GM12878 (cell line): ENCODE results near the gene XRN2. TPM values are rescaled to one million over a fixed set of nuclear protein-coding genes. Genes with fewer than 3 reads are reported as not detected.

ENCODE experiments used
- ATAC-seq: fragments of 200-7000 bp; cut with Tn5 transposase; 3 replicates; pipeline ENCODE4 v1.9.1; 2020; ENCODE audit warnings: mild to moderate bottlenecking, moderate library complexity
- BruUV-seq: library from RNA; stranded (reverse); fragments of 400-500 nt; replicated peaks from 2 replicates; lab custom pipeline; 2021; lab: Mats Ljungman, UMichigan
- CTCF ChIA-PET: fragments of 300-600 bp; sonication (Branson Sonifier 250); formaldehyde crosslinking; extraction: SDS; loops from one replicate; lab custom pipeline; 2021; ENCODE audit warnings: inconsistent platforms; lab: Yijun Ruan, JAX
- POLR2A ChIA-PET: fragments of 350-600 bp; formaldehyde crosslinking; extraction: SDS; loops from one replicate; lab custom pipeline; 2021; ENCODE audit warnings: inconsistent platforms; lab: Charles Lee
- RAD21 ChIA-PET: fragments of 300-600 bp; sonication (Branson Sonifier 250); formaldehyde crosslinking; loops from one replicate; lab custom pipeline; 2023; ENCODE audit warnings: antibody characterized with exemption; ENCODE audit not compliant: unreplicated experiment; lab: Charles Lee
- SMC1A ChIA-PET: fragments of 300-600 bp; sonication (Branson Sonifier 250); formaldehyde crosslinking; loops from one replicate; lab custom pipeline; 2023; ENCODE audit not compliant: unreplicated experiment, uncharacterized antibody; lab: Charles Lee
- DNase-seq: peaks from one replicate; pipeline ENCODE4 v3.0.0-alpha.2; 2011; ENCODE audit warnings: low read depth, low spot score
- FAIRE-seq: peaks from 3 replicates; lab custom pipeline; 2011; peaks lifted over from hg19 to GRCh38; lab: Jason Lieb, UNC
- H2AFZ ChIP-seq: 2 replicates; pipeline ENCODE4 v1.6.0; 2011; ENCODE audit warnings: low read depth, low read length, control low read depth; ENCODE audit not compliant: control insufficient read depth
- H3K27ac ChIP-seq: 2 replicates; pipeline ENCODE4 v1.5.1; 2011; ENCODE audit warnings: control low read depth; ENCODE audit not compliant: control insufficient read depth, insufficient read depth
- H3K27me3 ChIP-seq, 2 experiments: replicated peaks in 1 of 2; 2 replicates each; pipeline versions ENCODE4 v1.6.0 to v1.6.1; 2011; ENCODE audit warnings: low read length in 1 of 2; ENCODE audit not compliant: control insufficient read depth in 2 of 2, insufficient read depth in 2 of 2
- H3K36me3 ChIP-seq, 2 experiments: 2 replicates each; pipeline ENCODE4 v1.5.1; 2011; ENCODE audit warnings: low read length in 1 of 2; ENCODE audit not compliant: control insufficient read depth in 2 of 2, insufficient read depth in 2 of 2
- H3K4me1 ChIP-seq: 2 replicates; pipeline ENCODE4 v1.6.1; 2011; ENCODE audit warnings: mild to moderate bottlenecking, low read length, moderate library complexity, mixed read lengths; ENCODE audit not compliant: control insufficient read depth, insufficient read depth
- H3K4me2 ChIP-seq: 2 replicates; pipeline ENCODE4 v1.6.0; 2011; ENCODE audit warnings: control low read depth; ENCODE audit not compliant: control insufficient read depth, insufficient read depth
- H3K4me3 ChIP-seq: fragments of 200-600 bp; sonication (generic); 2 replicates; pipeline ENCODE4 v1.5.1; 2016
- H3K79me2 ChIP-seq: 2 replicates; pipeline ENCODE4 v1.6.0; 2011; ENCODE audit warnings: low read length; ENCODE audit not compliant: control insufficient read depth, insufficient read depth
- H3K9ac ChIP-seq: 2 replicates; pipeline ENCODE4 v1.8.0; 2011; ENCODE audit warnings: low read length, control low read depth, mixed read lengths; ENCODE audit not compliant: control insufficient read depth, insufficient read depth
- H3K9me3 ChIP-seq: replicated peaks from 3 replicates; pipeline ENCODE4 v1.5.1; 2011; ENCODE audit warnings: mild to moderate bottlenecking, low read length; ENCODE audit not compliant: control insufficient read depth, insufficient read depth
- H4K20me1 ChIP-seq: 2 replicates; pipeline ENCODE4 v1.6.0; 2011; ENCODE audit not compliant: control insufficient read depth, insufficient read depth
- CREB1 ChIP-seq: IDR thresholded peaks from 2 replicates; pipeline ENCODE4 v1.6.1; 2012; ENCODE audit warnings: low read depth, mild to moderate bottlenecking, inconsistent platforms
- DPF2 ChIP-seq: fragments of 450-650 bp; IDR thresholded peaks from 2 replicates; pipeline ENCODE4 v1.6.1; 2017; ENCODE audit warnings: mild to moderate bottlenecking
- EP300 ChIP-seq, 2 experiments: fragments of 150-350 bp in 1 of 2; IDR thresholded peaks; 2 replicates each; pipeline ENCODE4 v1.6.1; 2011 to 2012; ENCODE audit warnings: low read depth in 2 of 2, low read length in 2 of 2, borderline replicate concordance in 1 of 2, improper control_type of control experiment in 1 of 2, inconsistent platforms in 1 of 2; ENCODE audit not compliant: control insufficient read depth in 1 of 2
- HCFC1 ChIP-seq: fragments of 150-350 bp; IDR thresholded peaks from 2 replicates; pipeline ENCODE4 v1.6.1; 2014; ENCODE audit warnings: low read length
- LARP7 ChIP-seq: fragments of 450-650 bp; IDR thresholded peaks from 2 replicates; pipeline ENCODE4 v1.6.1; 2017; ENCODE audit warnings: mild to moderate bottlenecking
- RBBP5 ChIP-seq: fragments of 200-600 bp; sonication (generic); conservative IDR thresholded peaks from 2 replicates; pipeline ENCODE4 v1.6.1; 2016
- YY1 ChIP-seq: IDR thresholded peaks from 2 replicates; pipeline ENCODE4 v1.6.1; 2011; ENCODE audit warnings: low read depth, mild to moderate bottlenecking, low read length
- ZNF274 ChIP-seq: IDR thresholded peaks from one replicate; pipeline ENCODE4 v1.8.0; 2011; ENCODE audit not compliant: insufficient read length, insufficient read depth
- WGBS: methylation state at CpG from one replicate; pipeline ENCODE4 v1.1.6; 2016; ENCODE audit warnings: low lambda C conversion rate; ENCODE audit not compliant: insufficient replicate concordance, insufficient coverage; ENCODE audit errors: missing lambda C conversion rate; 5-methylcytosine and 5-hydroxymethylcytosine counted together
- in situ Hi-C: fragments of 300-500 bp; cut with MboI; formaldehyde crosslinking; loops from 9 replicates; pipeline ENCODE4 v1.14.3; 2018; ENCODE audit warnings: mixed read lengths
- intact Hi-C: fragments of 100-400 bp; cut with micrococcal nuclease; formaldehyde crosslinking; loops from one replicate; pipeline ENCODE4 v1.14.2; 2022; ENCODE audit not compliant: unreplicated experiment
- polyA plus RNA-seq, 11 experiments: library from polyadenylated mRNA; depleted of rRNA in 4 of 11; unstranded in 6 of 11; stranded (reverse) in 5 of 11; fragments of >200 nt; fragmentation: Nextera tagmentation in 4 of 11; fragmentation: Illumina TruSeq in 1 of 11; extraction: Ambion mirVana in 4 of 11; extraction: Trizol in 1 of 11; gene quantifications; 1 replicate in 1 of 11; 2 replicates in 10 of 11; pipeline versions ENCODE4 v1.2.1 to v1.2.3, GENCODE V29; 2011 to 2016; ENCODE audit warnings: inconsistent platforms in 2 of 11, missing spikeins in 2 of 11, low read depth in 1 of 11
- total RNA-seq, 4 experiments: library from RNA; depleted of rRNA in 3 of 4; stranded (reverse); fragments of >200 nt in 3 of 4; fragmentation: Illumina TruSeq in 1 of 4; extraction: Trizol in 1 of 4; gene quantifications; 2 replicates each; pipeline versions ENCODE4 v1.2.1 to v1.2.3, GENCODE V29; 2013 to 2021
- TF ChIP-seq, protein P1 (sequence below), 3 experiments: IDR thresholded peaks in 2 of 3; conservative IDR thresholded peaks in 1 of 3; 2 replicates each; pipeline ENCODE4 v1.5.1; 2011; ENCODE audit warnings: low read depth in 3 of 3, low read length in 3 of 3, mild to moderate bottlenecking in 3 of 3, control low read depth in 2 of 3, moderate library complexity in 2 of 3, inconsistent platforms in 1 of 3, mixed read lengths in 1 of 3; ENCODE audit not compliant: control insufficient read depth in 2 of 3, insufficient read depth in 1 of 3; ENCODE audit errors: extremely low read depth in 1 of 3
- TF ChIP-seq, protein P2 (sequence below): fragments of 450-650 bp; IDR thresholded peaks from 2 replicates; pipeline ENCODE4 v1.6.1; 2016; ENCODE audit warnings: mild to moderate bottlenecking
- TF ChIP-seq, protein P3 (sequence below): fragments of 450-650 bp; IDR thresholded peaks from 2 replicates; pipeline ENCODE4 v1.6.1; 2017; ENCODE audit warnings: antibody characterized with exemption, mild to moderate bottlenecking, moderate library complexity
- TF ChIP-seq, protein P4 (sequence below): fragments of 450-650 bp; IDR thresholded peaks from 2 replicates; pipeline ENCODE4 v1.6.1; 2017; ENCODE audit warnings: mild to moderate bottlenecking

The XRN2 gene
- total and polyA plus RNA-seq, 10 of the 15 experiments (the other 5 are each of a cell fraction or from before 2014, with no cell fraction given): 59.7 to 97.8 (median 75.6) TPM

DNA sequence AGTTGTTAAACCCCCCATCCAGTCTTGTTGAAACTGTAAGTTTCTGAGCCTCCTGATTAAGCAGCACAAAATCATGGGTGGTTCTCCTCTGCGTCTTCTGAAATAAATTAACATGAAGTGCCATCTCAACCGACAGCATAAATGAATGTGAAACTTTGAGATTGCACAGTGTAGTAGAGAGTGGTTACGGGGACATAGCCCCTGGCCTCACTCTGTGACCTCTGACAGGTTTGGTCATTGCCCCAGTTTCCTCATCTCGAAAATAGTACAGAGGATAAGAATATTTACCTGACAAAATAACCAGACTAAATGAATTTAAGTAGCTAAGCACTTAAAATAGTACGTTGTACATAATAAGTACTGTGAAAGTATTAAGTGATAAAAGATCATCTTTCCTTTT is 75.1 kb downstream of the XRN2 start (continued):
- TF ChIP-seq, protein P1, sequence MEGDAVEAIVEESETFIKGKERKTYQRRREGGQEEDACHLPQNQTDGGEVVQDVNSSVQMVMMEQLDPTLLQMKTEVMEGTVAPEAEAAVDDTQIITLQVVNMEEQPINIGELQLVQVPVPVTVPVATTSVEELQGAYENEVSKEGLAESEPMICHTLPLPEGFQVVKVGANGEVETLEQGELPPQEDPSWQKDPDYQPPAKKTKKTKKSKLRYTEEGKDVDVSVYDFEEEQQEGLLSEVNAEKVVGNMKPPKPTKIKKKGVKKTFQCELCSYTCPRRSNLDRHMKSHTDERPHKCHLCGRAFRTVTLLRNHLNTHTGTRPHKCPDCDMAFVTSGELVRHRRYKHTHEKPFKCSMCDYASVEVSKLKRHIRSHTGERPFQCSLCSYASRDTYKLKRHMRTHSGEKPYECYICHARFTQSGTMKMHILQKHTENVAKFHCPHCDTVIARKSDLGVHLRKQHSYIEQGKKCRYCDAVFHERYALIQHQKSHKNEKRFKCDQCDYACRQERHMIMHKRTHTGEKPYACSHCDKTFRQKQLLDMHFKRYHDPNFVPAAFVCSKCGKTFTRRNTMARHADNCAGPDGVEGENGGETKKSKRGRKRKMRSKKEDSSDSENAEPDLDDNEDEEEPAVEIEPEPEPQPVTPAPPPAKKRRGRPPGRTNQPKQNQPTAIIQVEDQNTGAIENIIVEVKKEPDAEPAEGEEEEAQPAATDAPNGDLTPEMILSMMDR (IDR thresholded peaks at IDR 0.05 in 2 of 3, conservative IDR thresholded peaks at IDR 0.05 in 1 of 3; ENCODE audit: control insufficient read depth in 2 of 3, extremely low read depth in 1 of 3, insufficient read depth in 1 of 3, low read depth in 3 of 3, low read length in 3 of 3): no peak

DNA sequence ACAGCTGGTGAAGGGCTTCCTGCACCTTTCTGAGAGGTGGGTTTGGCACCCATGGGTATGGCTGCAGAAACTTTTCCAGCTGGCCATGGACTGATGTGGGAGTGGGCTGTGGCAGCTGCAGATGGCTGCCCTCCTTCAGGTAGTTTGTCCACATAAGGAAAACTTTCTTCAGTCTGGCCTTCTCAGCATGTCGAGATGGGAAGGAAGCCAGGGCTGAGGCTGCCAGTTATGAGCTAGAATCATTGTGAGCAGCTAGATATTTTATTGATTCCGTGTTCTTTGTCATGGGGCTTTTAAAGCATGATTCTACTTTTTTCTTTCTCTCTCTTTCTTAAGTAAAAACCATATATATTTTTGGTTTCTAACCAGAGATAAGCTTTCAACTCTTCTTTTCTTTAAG is 77.6 kb downstream of the XRN2 start:
- no peak overlapping the region for H3K27ac ChIP-seq
- H4K20me1 ChIP-seq: no peaks in the 10 kb centered on the region
- H3K9ac ChIP-seq: no peak overlapping the region
- H3K79me2 ChIP-seq: no peaks in the 10 kb centered on the region
- POLR2A ChIA-PET: no interaction called here
- no peak overlapping the region for H2AFZ ChIP-seq
- BruUV-seq: no TSS peak
- RAD21 ChIA-PET: no interaction called here
- FAIRE-seq (no peak), DNase-seq (no peak), ATAC-seq (no peak)
- in situ Hi-C loops: no loop called here
- H3K4me1 ChIP-seq: no peaks in the 10 kb centered on the region
- H3K9me3 ChIP-seq: no peaks in the 10 kb centered on the region
- intact Hi-C loops: no loop called here
- H3K4me3 ChIP-seq: no peak overlapping the region
- no peak overlapping the region for H3K4me2 ChIP-seq
- SMC1A ChIA-PET: interaction anchor here (0.9 kb wide), 1 partner anchor 10 kb away, joined by 4 read pairs; no protein-coding TSS in a partner anchor
- H3K27me3 ChIP-seq: no peaks in the 10 kb centered on the region
- 94% methylated on average over 2 of the region's 2 CpGs for WGBS
- CTCF ChIA-PET: interaction anchor here (1.2 to 2.1 kb wide), 3 partner anchors 21 to 145 kb away, joined by 3 to 6 read pairs (median 3); no protein-coding TSS in a partner anchor
- peaks cover 0 to 12% of the 10 kb centered on the region in 2 experiments for H3K36me3 ChIP-seq
- TF ChIP-seq, protein P1 (IDR thresholded peaks at IDR 0.05 in 2 of 3, conservative IDR thresholded peaks at IDR 0.05 in 1 of 3; ENCODE audit: control insufficient read depth in 2 of 3, extremely low read depth in 1 of 3, insufficient read depth in 1 of 3, low read depth in 3 of 3, low read length in 3 of 3): no peak
- TF ChIP-seq, protein P2, sequence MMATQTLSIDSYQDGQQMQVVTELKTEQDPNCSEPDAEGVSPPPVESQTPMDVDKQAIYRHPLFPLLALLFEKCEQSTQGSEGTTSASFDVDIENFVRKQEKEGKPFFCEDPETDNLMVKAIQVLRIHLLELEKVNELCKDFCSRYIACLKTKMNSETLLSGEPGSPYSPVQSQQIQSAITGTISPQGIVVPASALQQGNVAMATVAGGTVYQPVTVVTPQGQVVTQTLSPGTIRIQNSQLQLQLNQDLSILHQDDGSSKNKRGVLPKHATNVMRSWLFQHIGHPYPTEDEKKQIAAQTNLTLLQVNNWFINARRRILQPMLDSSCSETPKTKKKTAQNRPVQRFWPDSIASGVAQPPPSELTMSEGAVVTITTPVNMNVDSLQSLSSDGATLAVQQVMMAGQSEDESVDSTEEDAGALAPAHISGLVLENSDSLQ: no peak
- TF ChIP-seq LARP7 (no peak), ZNF274 (no peak), EP300 (IDR thresholded peaks at IDR 0.05; ENCODE audit: borderline replicate concordance in 1 of 2, control insufficient read depth in 1 of 2, low read depth in 2 of 2, low read length in 2 of 2) (no peak), DPF2 (no peak), HCFC1 (no peak), RBBP5 (no peak), YY1 (no peak), CREB1 (no peak)
- TF ChIP-seq, protein P3, sequence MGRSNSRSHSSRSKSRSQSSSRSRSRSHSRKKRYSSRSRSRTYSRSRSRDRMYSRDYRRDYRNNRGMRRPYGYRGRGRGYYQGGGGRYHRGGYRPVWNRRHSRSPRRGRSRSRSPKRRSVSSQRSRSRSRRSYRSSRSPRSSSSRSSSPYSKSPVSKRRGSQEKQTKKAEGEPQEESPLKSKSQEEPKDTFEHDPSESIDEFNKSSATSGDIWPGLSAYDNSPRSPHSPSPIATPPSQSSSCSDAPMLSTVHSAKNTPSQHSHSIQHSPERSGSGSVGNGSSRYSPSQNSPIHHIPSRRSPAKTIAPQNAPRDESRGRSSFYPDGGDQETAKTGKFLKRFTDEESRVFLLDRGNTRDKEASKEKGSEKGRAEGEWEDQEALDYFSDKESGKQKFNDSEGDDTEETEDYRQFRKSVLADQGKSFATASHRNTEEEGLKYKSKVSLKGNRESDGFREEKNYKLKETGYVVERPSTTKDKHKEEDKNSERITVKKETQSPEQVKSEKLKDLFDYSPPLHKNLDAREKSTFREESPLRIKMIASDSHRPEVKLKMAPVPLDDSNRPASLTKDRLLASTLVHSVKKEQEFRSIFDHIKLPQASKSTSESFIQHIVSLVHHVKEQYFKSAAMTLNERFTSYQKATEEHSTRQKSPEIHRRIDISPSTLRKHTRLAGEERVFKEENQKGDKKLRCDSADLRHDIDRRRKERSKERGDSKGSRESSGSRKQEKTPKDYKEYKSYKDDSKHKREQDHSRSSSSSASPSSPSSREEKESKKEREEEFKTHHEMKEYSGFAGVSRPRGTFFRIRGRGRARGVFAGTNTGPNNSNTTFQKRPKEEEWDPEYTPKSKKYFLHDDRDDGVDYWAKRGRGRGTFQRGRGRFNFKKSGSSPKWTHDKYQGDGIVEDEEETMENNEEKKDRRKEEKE: no peak
- TF ChIP-seq, protein P4, sequence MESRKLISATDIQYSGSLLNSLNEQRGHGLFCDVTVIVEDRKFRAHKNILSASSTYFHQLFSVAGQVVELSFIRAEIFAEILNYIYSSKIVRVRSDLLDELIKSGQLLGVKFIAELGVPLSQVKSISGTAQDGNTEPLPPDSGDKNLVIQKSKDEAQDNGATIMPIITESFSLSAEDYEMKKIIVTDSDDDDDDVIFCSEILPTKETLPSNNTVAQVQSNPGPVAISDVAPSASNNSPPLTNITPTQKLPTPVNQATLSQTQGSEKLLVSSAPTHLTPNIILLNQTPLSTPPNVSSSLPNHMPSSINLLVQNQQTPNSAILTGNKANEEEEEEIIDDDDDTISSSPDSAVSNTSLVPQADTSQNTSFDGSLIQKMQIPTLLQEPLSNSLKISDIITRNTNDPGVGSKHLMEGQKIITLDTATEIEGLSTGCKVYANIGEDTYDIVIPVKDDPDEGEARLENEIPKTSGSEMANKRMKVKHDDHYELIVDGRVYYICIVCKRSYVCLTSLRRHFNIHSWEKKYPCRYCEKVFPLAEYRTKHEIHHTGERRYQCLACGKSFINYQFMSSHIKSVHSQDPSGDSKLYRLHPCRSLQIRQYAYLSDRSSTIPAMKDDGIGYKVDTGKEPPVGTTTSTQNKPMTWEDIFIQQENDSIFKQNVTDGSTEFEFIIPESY: no peak
